Rectal smooth muscle tissue (tissue), 1 donor: ENCODE measurements around the gene CHN2.

Experiments
- H3K27ac ChIP-seq: one replicate; pipeline ENCODE4 v1.7.0; 2013; ENCODE audit warnings: low read depth, low read length, inconsistent platforms
- H3K27me3 ChIP-seq: one replicate; pipeline ENCODE4 v1.7.0; 2013; ENCODE audit warnings: low read length; ENCODE audit not compliant: control insufficient read depth, insufficient read depth
- H3K36me3 ChIP-seq: one replicate; pipeline ENCODE4 v1.7.0; 2013; ENCODE audit warnings: low read length; ENCODE audit not compliant: control insufficient read depth, insufficient read depth
- H3K4me1 ChIP-seq: one replicate; pipeline ENCODE4 v1.7.0; 2013; ENCODE audit warnings: low read length; ENCODE audit not compliant: control insufficient read depth, insufficient read depth
- H3K4me3 ChIP-seq: one replicate; pipeline ENCODE4 v1.7.0; 2013; ENCODE audit warnings: low read length
- H3K9ac ChIP-seq: one replicate; pipeline ENCODE4 v1.7.0; 2013; ENCODE audit warnings: low read length

CHN2 gene

DNA sequence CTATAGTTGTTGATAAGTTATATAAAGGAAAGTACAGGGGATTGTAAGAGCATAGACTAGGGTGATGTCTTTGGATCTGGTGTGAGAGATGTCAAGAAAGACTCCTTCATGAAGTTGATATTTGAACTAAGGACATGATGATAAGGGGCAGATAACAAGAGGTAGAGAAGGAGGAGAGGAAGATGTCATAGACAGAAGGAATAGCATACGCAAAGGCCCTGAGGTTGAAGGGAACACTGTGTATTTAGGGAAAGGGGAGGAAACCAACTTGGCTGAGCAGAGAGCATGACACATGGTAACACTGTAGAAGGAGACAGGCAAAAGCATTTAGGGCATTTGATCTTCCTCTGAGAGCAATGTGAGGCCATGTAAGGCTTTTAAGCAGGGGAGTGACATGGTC, 170.8 kb downstream of the CHN2 start:
- no peak overlapping the region for H3K9ac ChIP-seq
- no peaks in the 10 kb centered on the region for H3K4me1 ChIP-seq
- no peak overlapping the region for H3K4me3 ChIP-seq
- H3K27ac ChIP-seq: no peak overlapping the region
- H3K36me3 ChIP-seq: no peaks in the 10 kb centered on the region
- H3K27me3 ChIP-seq: no peaks in the 10 kb centered on the region

DNA sequence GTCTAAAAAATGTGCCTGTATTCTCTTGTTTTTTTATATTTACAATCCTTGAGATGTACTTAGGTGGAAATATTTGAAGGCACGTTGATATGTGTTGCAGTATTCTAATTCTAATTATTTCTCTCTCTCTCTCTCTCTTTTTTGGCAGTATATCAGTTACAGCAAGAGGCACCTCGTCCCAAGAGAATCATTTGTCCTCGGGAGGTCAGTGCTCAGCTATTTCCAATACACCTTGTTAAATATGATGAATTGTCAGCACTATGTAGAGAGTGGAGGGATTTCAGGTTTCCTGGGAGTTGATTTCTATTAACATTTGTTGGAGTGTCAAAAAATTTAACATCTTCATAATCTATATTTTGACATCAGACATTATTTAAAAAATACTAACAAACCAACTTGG, 173.2 kb downstream of the CHN2 start:
- Histone ChIP-seq H3K9ac (no peak overlapping the region), H3K4me1 (no peaks in the 10 kb centered on the region), H3K27ac (no peak overlapping the region), H3K36me3 (no peaks in the 10 kb centered on the region), H3K4me3 (no peak overlapping the region), H3K27me3 (no peaks in the 10 kb centered on the region)

DNA sequence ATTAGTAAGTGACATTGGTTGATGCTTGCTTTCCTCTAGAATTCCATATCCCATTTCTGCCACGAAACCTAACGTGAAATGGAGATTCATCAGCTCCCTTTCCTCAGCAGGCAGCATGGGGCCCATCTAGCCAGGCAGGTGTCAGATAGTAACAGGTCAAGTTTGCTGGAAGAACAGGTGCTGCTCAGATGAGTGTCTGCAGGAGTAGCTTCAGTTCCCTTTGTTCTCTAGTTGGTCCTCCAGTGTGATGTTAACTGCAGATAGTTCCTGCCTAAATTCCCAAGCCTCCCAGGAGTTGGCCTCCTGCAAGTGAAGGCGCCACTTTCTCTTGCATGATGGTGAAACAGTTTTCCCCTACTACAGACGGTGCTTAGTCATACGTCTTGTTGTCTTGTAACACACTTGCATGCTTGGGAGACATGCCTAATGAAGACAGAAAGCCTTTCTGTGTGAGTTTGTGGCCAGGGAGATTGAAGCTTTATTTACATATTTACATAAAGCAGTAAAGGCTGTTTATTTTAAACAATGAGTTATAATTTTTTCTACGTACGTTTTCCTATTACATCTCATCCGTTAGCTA, 175.4 kb downstream of the CHN2 start:
- Histone ChIP-seq H3K27me3 (no peaks in the 10 kb centered on the region), H3K27ac (no peak overlapping the region), H3K9ac (no peak overlapping the region), H3K36me3 (no peaks in the 10 kb centered on the region), H3K4me3 (no peak overlapping the region), H3K4me1 (no peaks in the 10 kb centered on the region)

- no peak overlapping the region for H3K9ac ChIP-seq
- no peaks in the 10 kb centered on the region for H3K4me1 ChIP-seq
Measured at GRCh38 chr7:29370531-29371314, 176.1 kb downstream of the CHN2 start.

DNA sequence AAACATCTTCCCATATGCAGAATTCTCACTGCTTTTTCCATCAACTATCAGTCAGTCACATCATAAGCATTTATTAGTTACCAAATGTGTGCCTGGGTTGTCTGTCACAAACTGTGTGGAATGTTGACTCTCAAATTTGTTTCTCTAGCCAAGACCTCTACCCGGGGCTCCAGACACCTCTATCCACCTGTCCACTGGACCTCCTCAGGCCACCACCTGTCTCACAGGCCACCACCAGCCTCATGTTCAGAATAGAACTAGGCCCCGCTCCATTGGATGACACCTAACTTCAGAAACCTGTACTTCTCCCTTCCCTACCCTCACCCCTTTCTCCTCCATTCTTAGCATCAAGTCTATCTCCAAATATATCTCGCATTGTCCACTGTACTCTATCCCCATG, 176.9 kb downstream of the CHN2 start:
- no peak overlapping the region for H3K9ac ChIP-seq
- H3K4me1 ChIP-seq: no peaks in the 10 kb centered on the region
- H3K27ac ChIP-seq: no peak overlapping the region

More at GRCh38 chr7:29370531-29371314, 176.1 kb downstream of the CHN2 start:
- H3K27ac ChIP-seq: no peak overlapping the region
- H3K27me3 ChIP-seq: no peaks in the 10 kb centered on the region
- no peaks in the 10 kb centered on the region for H3K36me3 ChIP-seq
- H3K4me3 ChIP-seq: no peak overlapping the region

DNA sequence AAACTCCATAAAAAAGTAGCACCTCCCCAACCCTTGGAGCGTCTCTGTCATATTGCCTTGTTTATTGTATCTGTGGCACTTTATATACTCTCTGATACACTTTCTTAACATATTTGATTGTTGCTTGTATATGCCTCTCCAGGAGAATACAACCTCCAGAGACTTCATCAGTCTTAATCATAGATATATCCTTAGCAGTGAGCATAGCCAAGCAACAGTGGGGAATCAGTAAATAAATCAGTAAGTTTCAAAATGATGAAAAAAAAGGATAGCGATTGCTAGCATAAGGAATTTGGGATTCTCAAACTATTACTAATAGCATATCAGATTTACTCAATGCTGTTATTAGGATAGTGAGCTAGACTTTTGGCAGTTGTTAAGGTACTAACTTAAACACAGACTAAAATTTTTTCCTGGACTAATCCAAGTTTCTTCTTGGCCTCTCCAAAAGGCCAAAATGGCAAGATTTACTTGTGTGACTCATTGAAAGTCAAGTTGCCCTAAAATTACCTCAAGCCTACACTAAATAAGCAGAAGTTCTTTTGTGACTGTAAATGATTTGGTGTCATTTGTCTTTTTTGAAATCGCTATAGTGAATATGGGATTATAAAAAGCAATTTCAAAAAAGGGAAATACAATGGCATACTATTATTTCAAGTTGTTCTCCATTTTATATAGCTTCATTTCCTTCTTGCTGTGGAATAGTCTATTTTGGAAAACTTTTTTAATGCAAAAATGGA, 177.9 kb downstream of the CHN2 start:
- Histone ChIP-seq H3K4me1 (no peaks in the 10 kb centered on the region), H3K4me3 (no peak overlapping the region), H3K27ac (no peak overlapping the region), H3K36me3 (no peaks in the 10 kb centered on the region), H3K27me3 (no peaks in the 10 kb centered on the region), H3K9ac (no peak overlapping the region)

More for the DNA sequence above, 176.9 kb downstream of the CHN2 start:
- Histone ChIP-seq H3K36me3 (no peaks in the 10 kb centered on the region), H3K4me3 (no peak overlapping the region), H3K27me3 (no peaks in the 10 kb centered on the region)

GRCh38 chr7:29375641-29376562, 181.3 kb downstream of the CHN2 start:
- no peaks in the 10 kb centered on the region for H3K4me1 ChIP-seq

DNA sequence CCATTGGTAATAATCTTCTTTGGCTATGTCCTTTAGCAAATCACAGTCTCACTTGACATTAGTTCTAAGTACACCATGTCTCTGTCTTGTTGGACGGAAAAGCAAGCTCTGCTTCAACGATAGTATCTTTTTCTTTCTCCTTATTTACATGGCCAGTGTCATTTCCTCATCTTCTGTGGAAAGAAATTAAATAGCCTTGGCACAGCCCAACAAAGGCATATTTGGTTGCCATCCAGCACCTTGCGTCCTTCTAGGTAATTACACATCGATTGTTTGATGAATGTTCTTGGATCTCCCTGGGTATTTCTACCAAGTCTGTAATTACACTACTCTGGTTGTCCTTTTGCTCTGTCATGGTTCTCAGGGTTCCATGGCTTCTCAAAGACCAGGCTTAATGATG, 183.1 kb downstream of the CHN2 start:
- Histone ChIP-seq H3K27ac (no peak overlapping the region), H3K27me3 (no peaks in the 10 kb centered on the region), H3K36me3 (no peaks in the 10 kb centered on the region), H3K4me3 (no peak overlapping the region), H3K4me1 (no peaks in the 10 kb centered on the region), H3K9ac (no peak overlapping the region)

More at GRCh38 chr7:29375641-29376562, 181.3 kb downstream of the CHN2 start:
- no peak overlapping the region for H3K9ac ChIP-seq
- no peak overlapping the region for H3K27ac ChIP-seq
- H3K4me3 ChIP-seq: no peak overlapping the region
- H3K36me3 ChIP-seq: no peaks in the 10 kb centered on the region
- no peaks in the 10 kb centered on the region for H3K27me3 ChIP-seq

DNA sequence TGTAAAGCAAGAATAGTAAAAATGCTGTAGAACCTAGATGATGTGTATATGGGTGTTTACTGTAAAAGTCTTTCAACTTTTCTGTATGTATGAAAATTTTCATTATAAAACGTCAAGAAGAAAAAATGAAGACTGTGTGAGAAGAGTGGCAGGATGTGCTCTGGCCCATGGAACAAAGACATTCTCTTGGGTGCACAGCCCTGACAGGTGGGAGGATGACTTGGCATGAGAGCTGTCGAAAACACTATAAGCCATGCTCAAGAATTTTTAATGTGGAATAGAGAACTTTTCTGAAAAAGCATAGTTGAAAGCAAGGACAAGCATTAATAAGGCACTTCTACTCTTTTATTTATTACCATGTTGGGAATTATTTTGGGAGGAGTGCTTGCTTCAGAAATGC, 185.0 kb downstream of the CHN2 start:
- Histone ChIP-seq H3K27me3 (no peaks in the 10 kb centered on the region), H3K4me1 (no peaks in the 10 kb centered on the region), H3K27ac (no peak overlapping the region), H3K4me3 (no peak overlapping the region), H3K9ac (no peak overlapping the region), H3K36me3 (no peaks in the 10 kb centered on the region)

DNA sequence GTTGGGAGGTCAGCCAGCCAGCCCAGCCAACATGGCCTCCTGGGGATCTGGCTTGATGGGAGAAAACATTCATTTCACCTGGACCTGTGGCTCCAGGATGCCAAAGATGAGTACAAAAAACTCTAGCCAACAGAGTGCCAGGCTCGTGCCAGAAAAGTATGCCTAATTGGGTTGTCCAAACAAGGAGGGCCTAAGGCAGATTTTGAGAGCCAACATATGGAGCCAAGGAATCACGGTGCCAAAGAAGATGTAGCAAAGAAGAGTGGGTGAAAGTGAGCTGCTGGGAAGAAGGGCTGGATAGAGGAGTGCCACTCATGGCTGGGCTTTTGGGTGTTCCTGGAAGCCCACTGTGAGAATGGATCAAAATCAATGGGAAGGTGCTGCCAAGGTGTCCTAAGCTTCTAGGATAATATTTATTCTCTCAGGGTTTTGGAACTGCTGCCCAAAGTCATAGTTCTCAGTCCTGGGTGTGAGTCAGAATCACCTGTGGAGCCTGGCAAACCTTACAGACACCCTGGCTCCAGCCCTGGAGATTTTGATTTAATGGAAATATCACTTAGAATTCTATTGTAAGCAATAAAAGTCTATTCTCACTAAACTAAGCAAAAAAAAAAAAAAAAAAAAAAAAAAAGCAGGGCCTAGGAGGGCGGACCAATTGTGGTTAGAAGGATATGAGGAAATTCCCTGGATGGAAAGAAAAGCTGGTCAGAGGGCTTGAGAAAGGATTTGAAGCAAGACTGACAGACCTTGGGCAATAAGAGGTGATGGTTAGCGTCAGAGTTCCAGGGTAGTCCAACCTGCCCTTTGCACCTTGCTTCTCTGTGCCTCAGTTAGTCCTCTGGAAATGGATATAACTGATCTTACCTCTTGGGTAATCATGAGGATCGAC, 186.9 kb downstream of the CHN2 start:
- H3K9ac ChIP-seq: no peak overlapping the region
- H3K27me3 ChIP-seq: no peaks in the 10 kb centered on the region
- H3K4me1 ChIP-seq: no peaks in the 10 kb centered on the region
- no peak overlapping the region for H3K4me3 ChIP-seq
- no peak overlapping the region for H3K27ac ChIP-seq
- no peaks in the 10 kb centered on the region for H3K36me3 ChIP-seq

DNA sequence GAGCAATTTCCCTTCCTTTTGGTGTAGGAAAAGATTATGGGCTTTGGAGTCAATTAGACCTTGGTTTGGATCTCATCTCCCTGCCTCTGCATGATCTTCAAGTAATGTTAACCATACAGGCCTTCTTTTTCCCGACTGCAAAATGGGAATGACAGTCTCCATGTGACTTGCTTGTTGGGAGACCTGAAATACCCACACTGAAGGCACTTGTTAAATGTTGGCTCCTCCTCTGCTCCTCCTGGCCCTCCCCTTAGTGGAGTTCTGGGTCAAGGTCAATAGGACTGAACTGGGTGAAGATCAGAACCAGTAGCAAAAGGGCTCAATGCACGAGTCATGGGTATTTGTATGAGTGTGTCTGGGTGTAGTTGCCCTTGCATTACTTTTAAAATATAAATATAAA, 189.7 kb downstream of the CHN2 start:
- Histone ChIP-seq H3K9ac (no peak overlapping the region), H3K4me3 (no peak overlapping the region), H3K27ac (no peak overlapping the region), H3K36me3 (no peaks in the 10 kb centered on the region), H3K4me1 (no peaks in the 10 kb centered on the region), H3K27me3 (no peaks in the 10 kb centered on the region)
